ENCODE data around the gene ZNF789. TPM values are rescaled to one million over a fixed set of nuclear protein-coding genes. Genes with fewer than 3 reads are reported as not detected.
A peak's percentile ranks its signal among the peaks of the same experiment; 100 is the strongest.
"Not testable (repeated sequence)": the region's sequence is repeated elsewhere in the genome, so short reads cannot be mapped to it uniquely, and the experiment has no call there.

ZNF789 gene
- total and polyA plus RNA-seq, 4 donors, result 4.1 to 19.7 (median 11.6) TPM

GRCh38 chr7:99429756-99430155 lies 42.9 kb upstream of the ZNF789 start:
- DNase-seq (no peak), ATAC-seq (ENCODE audit: insufficient read depth, low FRiP score) (no peak)
- Histone ChIP-seq H3K27me3 (ENCODE audit: control insufficient read depth in 3 of 3, insufficient read depth in 3 of 3, low read length in 2 of 3) (no peaks in the 10 kb centered on the region), H3K36me3 (ENCODE audit: control insufficient read depth in 4 of 4, insufficient read depth in 4 of 4, low read length in 4 of 4) (peaks cover 14 to 51% (median 15%) of the 10 kb centered on the region in 4 donors), H3K27ac (ENCODE audit: low read depth in 1 of 2, low read length in 1 of 2) (no peak overlapping the region), H3K4me1 (ENCODE audit: control insufficient read depth in 5 of 5, insufficient read depth in 5 of 5, low read length in 5 of 5) (peaks cover 0 to 3% (median 0%) of the 10 kb centered on the region in 5 donors), H3K9ac (ENCODE audit: insufficient read depth in 1 of 2, low read length in 2 of 2) (no peak overlapping the region), H3K9me3 (ENCODE audit: control insufficient read depth in 4 of 4, insufficient read depth in 3 of 4, low read length in 3 of 4) (no peaks in the 10 kb centered on the region), H3K4me3 (no peak overlapping the region)
- 94 to 96% methylated on average over 8 of the region's 8 CpGs for WGBS, 2 donors
- TF ChIP-seq CTCF (IDR thresholded peaks at IDR 0.05; ENCODE audit: control extremely low read depth, extremely low read depth), result no peak

GRCh38 chr7:99431756-99432540 lies 40.7 kb upstream of the ZNF789 start:
- peaks cover 12 to 46% (median 15%) of the 10 kb centered on the region in 4 donors for H3K36me3 ChIP-seq (ENCODE audit: control insufficient read depth in 4 of 4, insufficient read depth in 4 of 4, low read length in 4 of 4)
- not testable (repeated sequence) for H3K9ac ChIP-seq (ENCODE audit: insufficient read depth in 1 of 2, low read length in 2 of 2); ATAC-seq (ENCODE audit: insufficient read depth, low FRiP score); H3K27ac ChIP-seq (ENCODE audit: low read depth in 1 of 2, low read length in 1 of 2); H3K4me1 ChIP-seq (ENCODE audit: control insufficient read depth in 5 of 5, insufficient read depth in 5 of 5, low read length in 5 of 5); H3K4me3 ChIP-seq; H3K9me3 ChIP-seq (ENCODE audit: control insufficient read depth in 4 of 4, insufficient read depth in 3 of 4, low read length in 3 of 4); H3K27me3 ChIP-seq (ENCODE audit: control insufficient read depth in 3 of 3, insufficient read depth in 3 of 3, low read length in 2 of 3)
- DNase-seq, result peak in 1 of 3 donors; percentile 21
- 85 to 88% methylated on average over 13 of the region's 13 CpGs for WGBS, 2 donors

- Histone ChIP-seq H3K9ac (ENCODE audit: insufficient read depth in 1 of 2, low read length in 2 of 2) (no peak overlapping the region), H3K27me3 (ENCODE audit: control insufficient read depth in 3 of 3, insufficient read depth in 3 of 3, low read length in 2 of 3) (no peaks in the 10 kb centered on the region), H3K9me3 (ENCODE audit: control insufficient read depth in 4 of 4, insufficient read depth in 3 of 4, low read length in 3 of 4) (no peaks in the 10 kb centered on the region), H3K27ac (ENCODE audit: low read depth in 1 of 2, low read length in 1 of 2) (no peak overlapping the region), H3K4me1 (ENCODE audit: control insufficient read depth in 5 of 5, insufficient read depth in 5 of 5, low read length in 5 of 5) (peaks cover 3 to 7% (median 5%) of the 10 kb centered on the region in 5 donors), H3K4me3 (no peak overlapping the region), H3K36me3 (ENCODE audit: control insufficient read depth in 4 of 4, insufficient read depth in 4 of 4, low read length in 4 of 4) (peaks cover 12 to 46% (median 15%) of the 10 kb centered on the region in 4 donors)
- TF ChIP-seq CTCF (IDR thresholded peaks at IDR 0.05; ENCODE audit: control extremely low read depth, extremely low read depth), result no peak
- ATAC-seq (ENCODE audit: insufficient read depth, low FRiP score), result no peak
- WGBS, 2 donors, result 94 to 95% methylated on average over 9 of the region's 9 CpGs
- DNase-seq, result no peak
Measured at GRCh38 chr7:99433158-99433557, 39.5 kb upstream of the ZNF789 start.

GRCh38 chr7:99437946-99438572 lies 34.6 kb upstream of the ZNF789 start:
- no peak for TF ChIP-seq CTCF (IDR thresholded peaks at IDR 0.05; ENCODE audit: control extremely low read depth, extremely low read depth)
- WGBS, 2 donors, result 23 to 24% methylated on average over 20 of the region's 20 CpGs
- peak overlapping the region; percentile 63 to 68 for H3K9ac ChIP-seq (ENCODE audit: insufficient read depth in 1 of 2, low read length in 2 of 2)
- H3K4me3 ChIP-seq, result peak overlapping the region; percentile 72
- H3K27ac ChIP-seq (ENCODE audit: low read depth in 1 of 2, low read length in 1 of 2), result peak overlapping the region; percentile 73 to 85
- ATAC-seq (ENCODE audit: insufficient read depth, low FRiP score), result no peak
- H3K27me3 ChIP-seq (ENCODE audit: control insufficient read depth in 3 of 3, insufficient read depth in 3 of 3, low read length in 2 of 3), result no peaks in the 10 kb centered on the region
- peaks cover 1 to 16% (median 6%) of the 10 kb centered on the region in 4 donors for H3K36me3 ChIP-seq (ENCODE audit: control insufficient read depth in 4 of 4, insufficient read depth in 4 of 4, low read length in 4 of 4)
- H3K9me3 ChIP-seq (ENCODE audit: control insufficient read depth in 4 of 4, insufficient read depth in 3 of 4, low read length in 3 of 4), result no peaks in the 10 kb centered on the region
- H3K4me1 ChIP-seq (ENCODE audit: control insufficient read depth in 5 of 5, insufficient read depth in 5 of 5, low read length in 5 of 5), result peaks cover 4 to 12% (median 9%) of the 10 kb centered on the region in 5 donors
- no peak for DNase-seq
